Measurements from ENCODE around the gene ADM5.
A peak's percentile ranks its signal among the peaks of the same experiment; 100 is the strongest.

ADM5 gene

GRCh38 chr19:49689133-49690078 is at the start of gene ADM5:
TSS of gene ADM5 (plus strand) at chr19:49689594. CDS start at chr19:49689838, 244 bp downstream.
- no peak for DNase-seq (ENCODE audit: low read depth)

GRCh38 chr19:49640113-49640898 is 49.1 kb upstream of the ADM5 start, which contains the start of gene RRAS:
TSS of gene RRAS (minus strand) at chr19:49640143. CDS start at chr19:49640098, 45 bp downstream.
- peak; percentile 100 for DNase-seq (ENCODE audit: low read depth)

- DNase-seq (ENCODE audit: low read depth) = peak; percentile 100
These were observed 47.5 kb upstream of the ADM5 start, which contains the start of gene SCAF1 for GRCh38 chr19:49641688-49642491. TSS of gene SCAF1 (plus strand) at chr19:49642209. CDS start at chr19:49645027, 2,818 bp downstream.

GRCh38 chr19:49642492-49643035 is 46.8 kb upstream of the ADM5 start:
- DNase-seq (ENCODE audit: low read depth) = no peak

- DNase-seq (ENCODE audit: low read depth) = no peak
These were observed 45.9 kb upstream of the ADM5 start for GRCh38 chr19:49643466-49643865.

GRCh38 chr19:49645592-49645991 is 43.8 kb upstream of the ADM5 start:
- DNase-seq (ENCODE audit: low read depth) = no peak

GRCh38 chr19:49645995-49646394 is 43.4 kb upstream of the ADM5 start:
- DNase-seq (ENCODE audit: low read depth) = no peak

GRCh38 chr19:49646586-49646985 is 42.8 kb upstream of the ADM5 start:
- no peak for DNase-seq (ENCODE audit: low read depth)

GRCh38 chr19:49651029-49651819 is 38.2 kb upstream of the ADM5 start:
- no peak for DNase-seq (ENCODE audit: low read depth)

- DNase-seq (ENCODE audit: low read depth) = no peak
These were observed 37.4 kb upstream of the ADM5 start for GRCh38 chr19:49651820-49652550.

- DNase-seq (ENCODE audit: low read depth) = no peak
These were observed 36.6 kb upstream of the ADM5 start for GRCh38 chr19:49652551-49653465.

- no peak for DNase-seq (ENCODE audit: low read depth)
These were observed 36.0 kb upstream of the ADM5 start for GRCh38 chr19:49653466-49653806.

- DNase-seq (ENCODE audit: low read depth) = no peak
These were observed 34.8 kb upstream of the ADM5 start for GRCh38 chr19:49654581-49654980.

GRCh38 chr19:49655570-49656455 is 33.6 kb upstream of the ADM5 start:
- no peak for DNase-seq (ENCODE audit: low read depth)

GRCh38 chr19:49656456-49657109 is 32.8 kb upstream of the ADM5 start:
- no peak for DNase-seq (ENCODE audit: low read depth)

- DNase-seq (ENCODE audit: low read depth) = no peak
These were observed 31.8 kb upstream of the ADM5 start for GRCh38 chr19:49657493-49658138.

- no peak for DNase-seq (ENCODE audit: low read depth)
These were observed 31.3 kb upstream of the ADM5 start for GRCh38 chr19:49658139-49658517.

Data from fibroblast of gingiva (primary cell).